Measurements from ENCODE around the gene ZYG11B. TPM values are rescaled to one million over a fixed set of nuclear protein-coding genes. Genes with fewer than 3 reads are reported as not detected.
"Not testable (repeated sequence)": the region's sequence is repeated elsewhere in the genome, so short reads cannot be mapped to it uniquely, and the experiment has no call there.

ZYG11B gene
- total and polyA plus RNA-seq, 4 experiments from 2014 or later, result 6.1 to 23.1 (median 19.4) TPM

DNA sequence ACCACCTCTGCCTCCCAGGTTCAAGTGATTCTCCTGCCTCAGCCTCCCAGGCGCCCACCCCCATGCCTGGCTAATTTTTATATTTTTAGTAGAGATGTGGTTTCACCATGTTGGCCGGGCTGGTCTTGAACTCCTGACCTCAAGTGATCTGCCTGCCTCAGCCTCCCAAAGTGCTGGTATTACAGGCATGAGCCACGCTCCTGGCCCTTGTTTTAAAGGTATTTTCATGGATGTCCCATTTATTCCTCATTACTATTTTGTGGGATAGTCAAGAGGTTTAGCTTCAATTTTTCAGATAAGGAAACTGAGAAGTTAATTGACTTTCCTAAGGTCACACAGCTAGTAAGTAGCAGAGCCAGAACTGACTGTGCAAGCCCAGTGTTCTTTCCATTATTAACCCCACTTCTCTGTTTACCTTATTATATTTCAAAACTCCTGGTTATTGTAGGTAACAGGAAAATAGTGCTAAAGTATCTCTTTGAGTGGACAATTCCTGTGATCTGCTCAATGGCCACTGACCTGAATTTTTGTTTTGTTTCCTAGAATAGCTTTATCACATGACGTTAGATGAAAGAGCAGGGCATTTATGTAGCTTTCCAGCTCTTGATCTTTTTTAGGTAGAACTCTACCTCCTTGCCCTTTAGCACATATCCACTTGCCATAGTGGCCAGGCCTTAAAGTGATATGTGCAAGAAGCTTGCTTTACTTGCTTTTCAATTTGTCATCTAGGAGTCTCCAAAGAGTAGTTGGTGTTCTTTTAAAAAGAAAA is 13.6 kb downstream of the ZYG11B start:
- H3K9me3 Mint-ChIP-seq, result no peaks in the 10 kb centered on the region
- ChIA-PET POLR2A (ENCODE audit: partially characterized antibody) (interaction anchor here (0.7 kb wide), 2 partner anchors 10 to 14 kb away, joined by 3 read pairs; partner anchors contain the start of gene ZYG11B), CTCF (ENCODE audit: partially characterized antibody) (interaction anchor here (1.0 to 1.4 kb wide), 2 partner anchors 38 to 284 kb away, joined by 3 to 5 read pairs; no protein-coding TSS in a partner anchor)
- H3K4me3 ChIP-seq (ENCODE audit: low read length in 2 of 2), result no peak overlapping the region
- H3K36me3 Mint-ChIP-seq, result peaks cover 1 to 10% of the 10 kb centered on the region in 2 donors
- H3K36me3 ChIP-seq (ENCODE audit: insufficient read depth, low read length), result no peaks in the 10 kb centered on the region
- no peaks in the 10 kb centered on the region for H3K27me3 Mint-ChIP-seq
- no peaks in the 10 kb centered on the region for H3K9me3 ChIP-seq (ENCODE audit: control insufficient read depth in 1 of 2, low read length in 2 of 2)
- DNase-seq, result no peak
- no peak overlapping the region for H3K4me3 Mint-ChIP-seq
- no peaks in the 10 kb centered on the region for H3K27me3 ChIP-seq (ENCODE audit: insufficient read depth, low read length)
- intact Hi-C loops (cut with micrococcal nuclease), result no loop called here
- peak overlapping the region in 1 of 7 donors; percentile 19 for H3K27ac Mint-ChIP-seq
- H3K4me1 ChIP-seq (ENCODE audit: insufficient read depth, low read length), result peaks cover 20% of the 10 kb centered on the region
- peaks cover 20 to 39% (median 30%) of the 10 kb centered on the region in 4 donors for H3K4me1 Mint-ChIP-seq
- H3K27ac ChIP-seq (ENCODE audit: low read depth, low read length), result no peak overlapping the region

- no peak overlapping the region for H3K4me3 ChIP-seq (ENCODE audit: low read length in 2 of 2)
- peaks cover 20% of the 10 kb centered on the region for H3K4me1 ChIP-seq (ENCODE audit: insufficient read depth, low read length)
- no peaks in the 10 kb centered on the region for H3K27me3 ChIP-seq (ENCODE audit: insufficient read depth, low read length)
- peaks cover 3 to 10% of the 10 kb centered on the region in 2 donors for H3K36me3 Mint-ChIP-seq
- DNase-seq, result no peak
- H3K27ac ChIP-seq (ENCODE audit: low read depth, low read length), result no peak overlapping the region
- no peaks in the 10 kb centered on the region for H3K36me3 ChIP-seq (ENCODE audit: insufficient read depth, low read length)
- ChIA-PET CTCF (ENCODE audit: partially characterized antibody) (interaction anchor here (0.7 to 1.0 kb wide), 2 partner anchors 44 to 285 kb away, joined by 3 read pairs; no protein-coding TSS in a partner anchor), POLR2A (ENCODE audit: partially characterized antibody) (no interaction called here)
- H3K9me3 ChIP-seq (ENCODE audit: control insufficient read depth in 1 of 2, low read length in 2 of 2), result no peaks in the 10 kb centered on the region
- H3K4me1 Mint-ChIP-seq, result peaks cover 24 to 44% (median 31%) of the 10 kb centered on the region in 4 donors
- no peaks in the 10 kb centered on the region for H3K27me3 Mint-ChIP-seq
- peak overlapping the region in 3 of 7 donors; percentile 30 to 85 (median 81) for H3K27ac Mint-ChIP-seq
- H3K4me3 Mint-ChIP-seq, result peak overlapping the region in 5 of 8 donors; percentile 6 to 55 (median 38)
- intact Hi-C loops (cut with micrococcal nuclease), result no loop called here
- H3K9me3 Mint-ChIP-seq, result no peaks in the 10 kb centered on the region
These were observed 15.0 kb downstream of the ZYG11B start for GRCh38 chr1:52741259-52741658.

GRCh38 chr1:52746189-52746588 is 19.9 kb downstream of the ZYG11B start:
- no peaks in the 10 kb centered on the region for H3K9me3 Mint-ChIP-seq
- ChIA-PET POLR2A (ENCODE audit: partially characterized antibody) (interaction anchor here (0.7 kb wide), 1 partner anchor 8 kb away, joined by 3 read pairs; no protein-coding TSS in a partner anchor), CTCF (ENCODE audit: partially characterized antibody) (interaction anchor here (0.9 kb wide), 1 partner anchor 46 kb away, joined by 3 read pairs; no protein-coding TSS in a partner anchor)
- DNase-seq, result no peak
- no peak overlapping the region for H3K4me3 Mint-ChIP-seq
- no peaks in the 10 kb centered on the region for H3K27me3 Mint-ChIP-seq
- H3K4me3 ChIP-seq (ENCODE audit: low read length in 2 of 2), result no peak overlapping the region
- no peaks in the 10 kb centered on the region for H3K27me3 ChIP-seq (ENCODE audit: insufficient read depth, low read length)
- H3K36me3 ChIP-seq (ENCODE audit: insufficient read depth, low read length), result no peaks in the 10 kb centered on the region
- peaks cover 5% of the 10 kb centered on the region for H3K4me1 ChIP-seq (ENCODE audit: insufficient read depth, low read length)
- intact Hi-C loops (cut with micrococcal nuclease), result no loop called here
- peak overlapping the region in 2 of 7 donors; percentile 53 to 75 for H3K27ac Mint-ChIP-seq
- peaks cover 19 to 37% (median 26%) of the 10 kb centered on the region in 4 donors for H3K4me1 Mint-ChIP-seq
- peaks cover 1 to 7% of the 10 kb centered on the region in 2 donors for H3K36me3 Mint-ChIP-seq
- H3K27ac ChIP-seq (ENCODE audit: low read depth, low read length), result no peak overlapping the region
- H3K9me3 ChIP-seq (ENCODE audit: control insufficient read depth in 1 of 2, low read length in 2 of 2), result no peaks in the 10 kb centered on the region

DNA sequence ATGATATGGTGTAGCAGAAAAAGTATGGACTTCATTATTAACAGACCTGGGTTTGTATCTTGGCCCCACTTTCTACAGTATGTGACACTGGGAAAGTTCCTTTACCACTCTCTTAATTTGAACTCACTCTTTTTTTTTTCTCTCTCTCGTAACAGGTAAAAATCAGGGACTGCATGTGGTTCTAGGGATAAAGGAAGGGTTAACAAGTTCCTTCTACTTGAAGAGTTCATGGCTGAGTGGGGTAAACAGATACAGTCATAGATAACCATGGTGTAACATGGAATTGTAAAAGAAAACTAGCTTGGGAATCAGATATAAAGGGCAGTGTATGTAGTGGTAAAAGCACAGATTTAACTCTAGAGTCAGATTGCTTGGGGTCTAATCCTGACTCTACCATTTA is 21.2 kb downstream of the ZYG11B start:
- Histone ChIP-seq H3K4me3 (ENCODE audit: low read length in 2 of 2) (no peak overlapping the region), H3K27ac (ENCODE audit: low read depth, low read length) (no peak overlapping the region), H3K27me3 (ENCODE audit: insufficient read depth, low read length) (no peaks in the 10 kb centered on the region), H3K36me3 (ENCODE audit: insufficient read depth, low read length) (no peaks in the 10 kb centered on the region), H3K9me3 (ENCODE audit: control insufficient read depth in 1 of 2, low read length in 2 of 2) (no peaks in the 10 kb centered on the region), H3K4me1 (ENCODE audit: insufficient read depth, low read length) (no peaks in the 10 kb centered on the region)
- H3K27ac Mint-ChIP-seq, result peak overlapping the region in 2 of 7 donors; percentile 12 to 24
- no peaks in the 10 kb centered on the region for H3K9me3 Mint-ChIP-seq
- intact Hi-C loops (cut with micrococcal nuclease), result no loop called here
- H3K4me3 Mint-ChIP-seq, result no peak overlapping the region
- H3K4me1 Mint-ChIP-seq, result peaks cover 23 to 37% (median 27%) of the 10 kb centered on the region in 4 donors
- no peaks in the 10 kb centered on the region for H3K27me3 Mint-ChIP-seq
- ChIA-PET CTCF (ENCODE audit: partially characterized antibody) (no interaction called here), POLR2A (ENCODE audit: partially characterized antibody) (no interaction called here)
- H3K36me3 Mint-ChIP-seq, result peaks cover 0 to 1% of the 10 kb centered on the region in 2 donors
- no peak for DNase-seq

GRCh38 chr1:52748119-52748518 is 21.9 kb downstream of the ZYG11B start:
- Histone ChIP-seq H3K27me3 (ENCODE audit: insufficient read depth, low read length) (no peaks in the 10 kb centered on the region), H3K4me1 (ENCODE audit: insufficient read depth, low read length) (no peaks in the 10 kb centered on the region), H3K9me3 (ENCODE audit: control insufficient read depth in 1 of 2, low read length in 2 of 2) (no peaks in the 10 kb centered on the region), H3K27ac (ENCODE audit: low read depth, low read length) (no peak overlapping the region), H3K36me3 (ENCODE audit: insufficient read depth, low read length) (no peaks in the 10 kb centered on the region), H3K4me3 (ENCODE audit: low read length in 2 of 2) (no peak overlapping the region)
- Mint-ChIP-seq H3K27me3 (no peaks in the 10 kb centered on the region), H3K27ac (peak overlapping the region in 1 of 7 donors; percentile 47), H3K9me3 (no peaks in the 10 kb centered on the region), H3K4me3 (no peak overlapping the region), H3K36me3 (peaks cover 0 to 1% of the 10 kb centered on the region in 2 donors), H3K4me1 (peaks cover 24 to 38% (median 28%) of the 10 kb centered on the region in 4 donors)
- no peak for DNase-seq
- POLR2A ChIA-PET (ENCODE audit: partially characterized antibody), result interaction anchor here (0.6 to 0.8 kb wide), 2 partner anchors 21 to 52 kb away, joined by 3 read pairs; no protein-coding TSS in a partner anchor
- CTCF ChIA-PET (ENCODE audit: partially characterized antibody), result interaction anchor here (1.3 to 2.0 kb wide), 2 partner anchors 45 to 46 kb away, joined by 5 to 6 read pairs; no protein-coding TSS in a partner anchor
- intact Hi-C loops (cut with micrococcal nuclease), result no loop called here

DNA sequence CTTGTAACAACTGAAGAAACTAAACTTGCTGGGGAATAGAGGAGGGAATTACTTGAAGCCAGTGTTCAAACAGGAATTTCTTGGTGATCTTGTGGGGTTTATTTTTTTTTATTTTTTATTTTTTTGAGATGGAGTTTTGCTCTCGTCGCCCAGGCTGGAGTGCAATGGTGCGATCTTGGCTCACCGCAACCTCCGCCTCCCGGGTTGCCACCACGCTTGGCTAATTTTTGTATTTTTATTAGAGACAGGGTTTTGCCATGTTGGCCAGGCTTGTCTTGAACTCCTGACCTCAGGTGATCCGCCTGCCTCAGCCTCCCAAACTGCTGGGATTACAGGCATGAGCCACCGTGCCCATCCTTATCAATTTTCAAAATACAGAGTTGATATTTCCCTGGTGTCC is 23.2 kb downstream of the ZYG11B start:
- H3K27me3 ChIP-seq (ENCODE audit: insufficient read depth, low read length); H3K27me3 Mint-ChIP-seq; POLR2A ChIA-PET (ENCODE audit: partially characterized antibody); H3K4me3 ChIP-seq (ENCODE audit: low read length in 2 of 2); DNase-seq; H3K36me3 Mint-ChIP-seq; H3K4me3 Mint-ChIP-seq; H3K9me3 Mint-ChIP-seq; H3K9me3 ChIP-seq (ENCODE audit: control insufficient read depth in 1 of 2, low read length in 2 of 2); H3K27ac ChIP-seq (ENCODE audit: low read depth, low read length); intact Hi-C loops (cut with micrococcal nuclease); H3K4me1 ChIP-seq (ENCODE audit: insufficient read depth, low read length); H3K36me3 ChIP-seq (ENCODE audit: insufficient read depth, low read length): not testable (repeated sequence)
- CTCF ChIA-PET (ENCODE audit: partially characterized antibody), result interaction anchor here (2.0 kb wide), 1 partner anchor 46 kb away, joined by 6 read pairs; no protein-coding TSS in a partner anchor
- peaks cover 19 to 29% (median 27%) of the 10 kb centered on the region in 4 donors for H3K4me1 Mint-ChIP-seq
- peak overlapping the region in 2 of 7 donors; percentile 1 to 50 for H3K27ac Mint-ChIP-seq

- H3K36me3 ChIP-seq (ENCODE audit: insufficient read depth, low read length); H3K9me3 Mint-ChIP-seq; DNase-seq; H3K36me3 Mint-ChIP-seq; H3K27me3 Mint-ChIP-seq; H3K9me3 ChIP-seq (ENCODE audit: control insufficient read depth in 1 of 2, low read length in 2 of 2); H3K4me1 ChIP-seq (ENCODE audit: insufficient read depth, low read length); H3K4me3 ChIP-seq (ENCODE audit: low read length in 2 of 2); H3K27ac Mint-ChIP-seq; H3K4me3 Mint-ChIP-seq; CTCF ChIA-PET (ENCODE audit: partially characterized antibody); H3K27ac ChIP-seq (ENCODE audit: low read depth, low read length); intact Hi-C loops (cut with micrococcal nuclease); H3K27me3 ChIP-seq (ENCODE audit: insufficient read depth, low read length): not testable (repeated sequence)
- POLR2A ChIA-PET (ENCODE audit: partially characterized antibody), result interaction anchor here (0.7 kb wide), 1 partner anchor 335 kb away, joined by 5 read pairs; no protein-coding TSS in a partner anchor
- peaks cover 17 to 26% (median 25%) of the 10 kb centered on the region in 4 donors for H3K4me1 Mint-ChIP-seq
These were observed 23.9 kb downstream of the ZYG11B start for GRCh38 chr1:52750139-52750538.
